Measurements from ENCODE around the gene PHLDA1. TPM values are rescaled to one million over a fixed set of nuclear protein-coding genes. Genes with fewer than 3 reads are reported as not detected.

Gene PHLDA1
- total and polyA plus RNA-seq, 9 of the 15 experiments (the other 6 are each of a cell fraction or from before 2014, with no cell fraction given), result 0.15 to 2.9 (median 0.54) TPM

GRCh38 chr12:75981247-75982168, 50.1 kb downstream of the PHLDA1 start (continued):
- no peak for TF ChIP-seq POLR2B (IDR thresholded peaks at IDR 0.05; ENCODE audit: low read depth, partially characterized antibody)
- TF ChIP-seq PTRF (tag; IDR thresholded peaks at IDR 0.05), result no peak
- no peak for TF ChIP-seq ATF1 (CRISPR knock-in tag; IDR thresholded peaks at IDR 0.05)
- no peak for TF ChIP-seq ATF1 (tag; IDR thresholded peaks at IDR 0.05)
- TF ChIP-seq ZFX (CRISPR knock-in tag; IDR thresholded peaks at IDR 0.05), result no peak
- no peak for TF ChIP-seq HMGXB4 (CRISPR knock-in tag; IDR thresholded peaks at IDR 0.05)
- TF ChIP-seq RERE (CRISPR knock-in tag; IDR thresholded peaks at IDR 0.05; ENCODE audit: borderline replicate concordance), result no peak
- no peak for TF ChIP-seq GTF2F1 (IDR thresholded peaks at IDR 0.05; ENCODE audit: low read depth, low read length)
- no peak for TF ChIP-seq POLR2G (IDR thresholded peaks at IDR 0.05; ENCODE audit: low read depth, low read length)

Data from K562 (cell line).